OCI-LY7 (cell line): ENCODE measurements around the gene IMPDH1. TPM values are rescaled to one million over a fixed set of nuclear protein-coding genes. Genes with fewer than 3 reads are reported as not detected.

Source experiments
- BruUV-seq: library from RNA; stranded (reverse); fragments of 400-500 nt; replicated peaks from 2 replicates; lab custom pipeline; 2021; lab: Mats Ljungman, UMichigan
- CTCF ChIA-PET: fragments of 300-600 bp; sonication (Branson Sonifier 250); formaldehyde crosslinking; loops from one replicate; lab custom pipeline; 2022; ENCODE audit warnings: antibody characterized with exemption; ENCODE audit not compliant: unreplicated experiment; lab: Charles Lee
- POLR2A ChIA-PET: fragments of 300-600 bp; sonication (Branson Sonifier 250); formaldehyde crosslinking; loops from one replicate; lab custom pipeline; 2022; ENCODE audit warnings: antibody characterized with exemption; lab: Charles Lee
- DNase-seq: peaks from one replicate; pipeline ENCODE4 v3.0.0-alpha.2; 2015; ENCODE audit warnings: low spot score
- H2AFZ ChIP-seq: fragments of 200-600 bp; sonication (generic), shearing (Covaris generic); 2 replicates; pipeline ENCODE4 v1.6.1; 2014; ENCODE audit warnings: mild to moderate bottlenecking, antibody characterized with exemption, low read length, moderate library complexity
- H3K27ac ChIP-seq: fragments of 200-600 bp; sonication (generic); 2 replicates; pipeline ENCODE4 v1.5.1; 2014; ENCODE audit warnings: mixed run types, low read depth, mild to moderate bottlenecking, moderate library complexity, low read length, inconsistent platforms; ENCODE audit not compliant: poor library complexity, severe bottlenecking
- H3K36me3 ChIP-seq: fragments of 200-600 bp; sonication (generic); 2 replicates; pipeline ENCODE4 v1.6.1; 2014; ENCODE audit warnings: mild to moderate bottlenecking, antibody characterized with exemption, low read length, moderate library complexity, mixed read lengths; ENCODE audit not compliant: insufficient read depth
- H3K4me1 ChIP-seq: fragments of 200-600 bp; sonication (generic); 2 replicates; pipeline ENCODE4 v1.5.1; 2014; ENCODE audit warnings: mild to moderate bottlenecking, low read length; ENCODE audit not compliant: insufficient read depth, poor library complexity, severe bottlenecking
- H3K4me2 ChIP-seq: fragments of 200-600 bp; sonication (generic); 2 replicates; pipeline ENCODE4 v1.6.1; 2014; ENCODE audit warnings: mild to moderate bottlenecking, low read length
- H3K4me3 ChIP-seq: fragments of 200-600 bp; sonication (generic); 2 replicates; pipeline ENCODE4 v1.5.1; 2014; ENCODE audit warnings: mild to moderate bottlenecking, low read depth, low read length; ENCODE audit not compliant: poor library complexity, severe bottlenecking
- H3K79me2 ChIP-seq: fragments of 200-600 bp; sonication (generic); 2 replicates; pipeline ENCODE4 v1.6.1; 2016; ENCODE audit warnings: low read depth, mild to moderate bottlenecking, low read length, moderate library complexity, mixed read lengths; ENCODE audit not compliant: insufficient read depth
- H3K9me2 ChIP-seq: fragments of 200-600 bp; sonication (generic); 2 replicates; pipeline ENCODE4 v1.6.1; 2016; ENCODE audit warnings: mild to moderate bottlenecking, low read length, mixed read lengths; ENCODE audit not compliant: insufficient read depth
- H3K9me3 ChIP-seq: fragments of 200-600 bp; sonication (generic); 2 replicates; pipeline ENCODE4 v1.6.1; 2014; ENCODE audit warnings: mild to moderate bottlenecking, mixed run types, low read length, mixed read lengths
- H4K20me1 ChIP-seq: fragments of 200-600 bp; sonication (generic); 2 replicates; pipeline ENCODE4 v1.6.1; 2014; ENCODE audit warnings: mild to moderate bottlenecking, antibody characterized with exemption, low read length, moderate library complexity, mixed read lengths; ENCODE audit not compliant: insufficient read depth
- EZH2phosphoT487 ChIP-seq: fragments of 200-600 bp; sonication (generic); IDR thresholded peaks from 2 replicates; pipeline ENCODE4 v1.6.1; 2018; ENCODE audit warnings: low read depth, borderline replicate concordance, mild to moderate bottlenecking, mixed run types, antibody characterized with exemption, low read length, moderate library complexity, mixed read lengths
- intact Hi-C: fragments of 100-400 bp; cut with micrococcal nuclease; formaldehyde crosslinking; loops from one replicate; pipeline ENCODE4 v1.10.0; 2022; ENCODE audit not compliant: unreplicated experiment
- total RNA-seq, 2 experiments: library from RNA; depleted of rRNA in 1 of 2; stranded (reverse); fragments of >200 nt in 1 of 2; shearing (Covaris generic) in 1 of 2; gene quantifications; 2 replicates each; pipeline ENCODE4 v1.2.3, GENCODE V29; 2014 to 2022
- TF ChIP-seq, protein P1 (sequence below): fragments of 200-600 bp; sonication (generic); conservative IDR thresholded peaks from 2 replicates; pipeline ENCODE4 v1.5.1; 2014; ENCODE audit warnings: mild to moderate bottlenecking, antibody characterized with exemption, low read length, moderate library complexity, mixed read lengths

Gene IMPDH1
- total RNA-seq, 2 experiments from 2014 or later: 26.6 to 50.5 TPM

DNA sequence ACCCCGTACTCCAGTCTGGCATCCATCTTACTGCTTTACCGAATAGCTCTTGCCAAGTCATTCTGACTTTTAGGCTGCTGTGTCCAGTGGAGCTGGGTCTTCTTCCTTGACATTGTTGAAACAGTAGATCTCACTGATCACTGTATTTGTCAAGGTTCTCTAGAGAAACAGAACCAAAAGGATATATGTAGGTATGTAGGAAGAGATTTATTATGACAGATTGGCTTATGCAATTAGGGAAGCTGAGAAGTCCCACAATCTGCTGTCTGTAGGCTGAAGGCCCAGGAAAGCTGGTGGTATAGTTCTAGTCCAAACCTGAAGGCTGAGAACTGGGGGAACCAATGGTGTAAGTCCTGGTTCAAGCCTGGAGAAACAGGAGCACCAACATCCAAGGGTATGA is 36.2 kb downstream of the IMPDH1 start:
- H3K4me3 ChIP-seq: no peak overlapping the region
- H3K9me3 ChIP-seq: no peaks in the 10 kb centered on the region
- H3K9me2 ChIP-seq: no peaks in the 10 kb centered on the region
- no peak overlapping the region for H3K4me2 ChIP-seq
- no peaks in the 10 kb centered on the region for H3K79me2 ChIP-seq
- no peaks in the 10 kb centered on the region for H4K20me1 ChIP-seq
- no peak for DNase-seq
- POLR2A ChIA-PET: interaction anchor here (0.7 to 1.4 kb wide), 2 partner anchors 15 to 16 kb away, joined by 3 to 4 read pairs; no protein-coding TSS in a partner anchor
- TF ChIP-seq, protein P1, sequence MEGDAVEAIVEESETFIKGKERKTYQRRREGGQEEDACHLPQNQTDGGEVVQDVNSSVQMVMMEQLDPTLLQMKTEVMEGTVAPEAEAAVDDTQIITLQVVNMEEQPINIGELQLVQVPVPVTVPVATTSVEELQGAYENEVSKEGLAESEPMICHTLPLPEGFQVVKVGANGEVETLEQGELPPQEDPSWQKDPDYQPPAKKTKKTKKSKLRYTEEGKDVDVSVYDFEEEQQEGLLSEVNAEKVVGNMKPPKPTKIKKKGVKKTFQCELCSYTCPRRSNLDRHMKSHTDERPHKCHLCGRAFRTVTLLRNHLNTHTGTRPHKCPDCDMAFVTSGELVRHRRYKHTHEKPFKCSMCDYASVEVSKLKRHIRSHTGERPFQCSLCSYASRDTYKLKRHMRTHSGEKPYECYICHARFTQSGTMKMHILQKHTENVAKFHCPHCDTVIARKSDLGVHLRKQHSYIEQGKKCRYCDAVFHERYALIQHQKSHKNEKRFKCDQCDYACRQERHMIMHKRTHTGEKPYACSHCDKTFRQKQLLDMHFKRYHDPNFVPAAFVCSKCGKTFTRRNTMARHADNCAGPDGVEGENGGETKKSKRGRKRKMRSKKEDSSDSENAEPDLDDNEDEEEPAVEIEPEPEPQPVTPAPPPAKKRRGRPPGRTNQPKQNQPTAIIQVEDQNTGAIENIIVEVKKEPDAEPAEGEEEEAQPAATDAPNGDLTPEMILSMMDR: no peak
- no peak for TF ChIP-seq EZH2phosphoT487
- no peaks in the 10 kb centered on the region for H3K4me1 ChIP-seq
- no peak overlapping the region for H3K27ac ChIP-seq
- no peaks in the 10 kb centered on the region for H3K36me3 ChIP-seq
- H2AFZ ChIP-seq: no peak overlapping the region
- no TSS peak for BruUV-seq
- CTCF ChIA-PET: no interaction called here
- intact Hi-C loops: no loop called here

DNA sequence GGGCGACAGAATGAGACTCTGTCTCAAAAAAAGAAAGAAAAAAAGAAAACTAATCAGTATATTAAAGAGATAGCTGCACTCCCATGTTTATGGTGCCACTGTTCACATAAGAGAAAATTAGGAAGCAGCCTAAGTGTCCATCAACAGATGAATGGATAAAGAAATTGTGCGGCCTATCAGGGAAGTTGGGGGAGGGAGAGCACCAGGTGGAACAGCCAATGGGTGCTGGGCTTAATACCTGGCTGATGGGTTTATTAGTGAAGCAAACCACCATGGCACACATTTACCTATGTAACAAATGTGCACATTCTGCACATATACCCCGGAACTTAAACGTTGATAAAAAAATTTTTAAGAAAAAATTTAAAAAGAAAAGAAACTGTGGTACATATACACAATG is 39.3 kb downstream of the IMPDH1 start:
- Histone ChIP-seq H3K9me3 (no peaks in the 10 kb centered on the region), H3K27ac (no peak overlapping the region), H3K79me2 (no peaks in the 10 kb centered on the region), H4K20me1 (no peaks in the 10 kb centered on the region), H3K9me2 (no peaks in the 10 kb centered on the region), H2AFZ (no peak overlapping the region), H3K4me3 (no peak overlapping the region), H3K4me2 (no peak overlapping the region), H3K4me1 (no peaks in the 10 kb centered on the region), H3K36me3 (no peaks in the 10 kb centered on the region)
- no TSS peak for BruUV-seq
- ChIA-PET CTCF (no interaction called here), POLR2A (interaction anchor here (0.7 kb wide), 1 partner anchor 22 kb away, joined by 3 read pairs; no protein-coding TSS in a partner anchor)
- TF ChIP-seq EZH2phosphoT487: no peak
- TF ChIP-seq, protein P1: no peak
- DNase-seq: no peak
- intact Hi-C loops: no loop called here

DNA sequence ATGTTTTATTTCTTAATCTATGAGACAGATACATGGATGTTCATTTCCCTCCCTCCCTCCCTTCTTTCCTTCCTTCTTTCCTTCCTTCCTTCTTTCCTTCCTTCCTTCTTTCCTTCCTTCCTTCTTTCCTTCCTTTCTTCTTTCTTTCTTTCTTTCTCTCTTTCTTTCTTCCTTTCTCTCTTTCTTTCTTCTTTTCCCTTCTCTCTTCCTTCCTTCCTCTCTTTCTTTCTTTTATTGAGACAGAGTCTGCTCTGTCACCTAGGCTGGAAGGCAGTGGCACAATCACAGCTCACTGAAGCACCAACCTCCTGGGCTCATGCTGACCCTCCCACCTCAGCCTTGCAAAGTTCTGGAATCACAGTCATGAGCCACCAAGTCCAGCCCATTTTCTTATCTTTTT is 42.8 kb downstream of the IMPDH1 start:
- Histone ChIP-seq H3K36me3 (no peaks in the 10 kb centered on the region), H3K4me3 (no peak overlapping the region), H3K27ac (no peak overlapping the region), H2AFZ (no peak overlapping the region), H3K9me3 (no peaks in the 10 kb centered on the region), H4K20me1 (no peaks in the 10 kb centered on the region), H3K9me2 (no peaks in the 10 kb centered on the region), H3K4me2 (no peak overlapping the region), H3K4me1 (no peaks in the 10 kb centered on the region), H3K79me2 (no peaks in the 10 kb centered on the region)
- BruUV-seq: no TSS peak
- intact Hi-C loops: no loop called here
- CTCF ChIA-PET: no interaction called here
- DNase-seq: no peak
- POLR2A ChIA-PET: no interaction called here
- TF ChIP-seq EZH2phosphoT487: no peak
- TF ChIP-seq, protein P1: no peak
